CD14-positive monocyte (primary cell): ENCODE data around the gene SSBP3. TPM values are rescaled to one million over a fixed set of nuclear protein-coding genes. Genes with fewer than 3 reads are reported as not detected.

Experiments
- DNase-seq, 3 donors: peaks; one replicate each; pipeline ENCODE4 v3.0.0-alpha.2; 2011 to 2022
- H2AFZ ChIP-seq: 2 replicates; pipeline ENCODE4 v1.6.0; 2012; ENCODE audit warnings: mild to moderate bottlenecking, low read depth, low read length, inconsistent platforms; ENCODE audit not compliant: insufficient read depth, poor library complexity, severe bottlenecking
- H3K27ac ChIP-seq, 2 donors: 1 replicate in 1 of 2; 2 replicates in 1 of 2; pipeline ENCODE4 v1.5.1; 2012 to 2013; ENCODE audit warnings: low read length in 2 of 2, control low read depth in 1 of 2, inconsistent platforms in 1 of 2, low read depth in 1 of 2, mild to moderate bottlenecking in 1 of 2
- H3K27me3 ChIP-seq, 2 donors: one replicate each; pipeline versions ENCODE4 v1.6.0 to v1.6.1; 2011 to 2013; ENCODE audit warnings: low read length in 2 of 2; ENCODE audit not compliant: control insufficient read depth in 2 of 2, insufficient read depth in 2 of 2
- H3K36me3 ChIP-seq, 2 donors: replicated peaks in 1 of 2; 1 replicate in 1 of 2; 2 replicates in 1 of 2; pipeline versions ENCODE4 v1.5.1 to v1.6.1; 2012 to 2013; ENCODE audit warnings: low read length in 2 of 2, control low read depth in 1 of 2, inconsistent platforms in 1 of 2, mild to moderate bottlenecking in 1 of 2; ENCODE audit not compliant: insufficient read depth in 2 of 2, control insufficient read depth in 1 of 2
- H3K4me1 ChIP-seq, 2 donors: 1 replicate in 1 of 2; 2 replicates in 1 of 2; pipeline versions ENCODE4 v1.5.1 to v1.6.1; 2012 to 2013; ENCODE audit warnings: low read length in 2 of 2, control low read depth in 1 of 2, inconsistent platforms in 1 of 2, mild to moderate bottlenecking in 1 of 2, moderate library complexity in 1 of 2; ENCODE audit not compliant: insufficient read depth in 2 of 2, control insufficient read depth in 1 of 2
- H3K4me2 ChIP-seq: replicated peaks from 2 replicates; pipeline ENCODE3; 2012; ENCODE audit warnings: low read length, moderate library complexity, mild to moderate bottlenecking; ENCODE audit not compliant: poor library complexity, severe bottlenecking; ENCODE audit errors: extremely low read depth
- H3K4me3 ChIP-seq, 3 experiments: fragments of 200-600 bp in 1 of 3; sonication (generic) in 1 of 3; replicated peaks in 1 of 3; 1 replicate in 2 of 3; 2 replicates in 1 of 3; pipeline ENCODE4 v1.5.1; 2011 to 2013; ENCODE audit warnings: low read length in 3 of 3, mild to moderate bottlenecking in 3 of 3, control low read depth in 2 of 3, low read depth in 2 of 3, inconsistent platforms in 1 of 3, moderate library complexity in 1 of 3
- H3K79me2 ChIP-seq: 2 replicates; pipeline ENCODE4 v1.6.0; 2012; ENCODE audit warnings: mild to moderate bottlenecking, control low read depth, inconsistent platforms, low read length, moderate library complexity; ENCODE audit not compliant: insufficient read depth
- H3K9ac ChIP-seq: 2 replicates; pipeline ENCODE4 v1.6.0; 2017; ENCODE audit warnings: low read length, mild to moderate bottlenecking; ENCODE audit not compliant: insufficient read depth, poor library complexity, severe bottlenecking
- H3K9me3 ChIP-seq, 2 donors: replicated peaks in 1 of 2; 1 replicate in 1 of 2; 2 replicates in 1 of 2; pipeline versions ENCODE4 v1.5.1 to v1.6.1; 2012 to 2013; ENCODE audit warnings: low read length in 2 of 2, control low read depth in 1 of 2; ENCODE audit not compliant: control insufficient read depth in 1 of 2, insufficient read depth in 1 of 2
- H4K20me1 ChIP-seq: 2 replicates; pipeline ENCODE4 v1.6.0; 2012; ENCODE audit warnings: mild to moderate bottlenecking, low read length, control low read depth, moderate library complexity; ENCODE audit not compliant: insufficient read depth
- H3K27ac Mint-ChIP-seq, 7 donors: one replicate each; pipeline ENCODE4 v1.8.0; 2020; ENCODE audit warnings: mild to moderate bottlenecking in 7 of 7, mixed read lengths in 7 of 7, moderate library complexity in 6 of 7, inconsistent platforms in 2 of 7
- H3K27me3 Mint-ChIP-seq, 3 donors: one replicate each; pipeline ENCODE4 v1.8.0; 2021 to 2022; ENCODE audit warnings: low read depth in 3 of 3, mild to moderate bottlenecking in 3 of 3, mixed read lengths in 3 of 3, moderate library complexity in 3 of 3, inconsistent platforms in 1 of 3
- H3K36me3 Mint-ChIP-seq, 2 donors: one replicate each; pipeline ENCODE4 v1.8.0; 2020; ENCODE audit warnings: mixed read lengths in 2 of 2, inconsistent platforms in 1 of 2, mild to moderate bottlenecking in 1 of 2
- H3K4me1 Mint-ChIP-seq: one replicate; pipeline ENCODE4 v1.8.0; 2020; ENCODE audit warnings: mild to moderate bottlenecking, mixed read lengths
- H3K4me3 Mint-ChIP-seq, 2 donors: one replicate each; pipeline ENCODE4 v1.8.0; 2020; ENCODE audit warnings: mild to moderate bottlenecking in 2 of 2, mixed read lengths in 2 of 2, moderate library complexity in 1 of 2
- H3K9me3 Mint-ChIP-seq, 7 donors: one replicate each; pipeline ENCODE4 v1.8.0; 2020 to 2022; ENCODE audit warnings: mixed read lengths in 7 of 7, mild to moderate bottlenecking in 6 of 7, moderate library complexity in 6 of 7, inconsistent platforms in 2 of 7
- WGBS: methylation state at CpG from one replicate; pipeline ENCODE4 v1.1.5; 2013; ENCODE audit warnings: missing lambda C conversion rate; ENCODE audit not compliant: insufficient coverage; 5-methylcytosine and 5-hydroxymethylcytosine counted together
- intact Hi-C, 2 donors: fragments of 100-400 bp; cut with micrococcal nuclease; formaldehyde crosslinking; loops; one replicate each; pipeline versions ENCODE4 v1.15.0 to v1.15.1; 2023
- polyA plus RNA-seq, 3 donors: library from polyadenylated mRNA; depleted of rRNA in 1 of 3; unstranded in 2 of 3; stranded (reverse) in 1 of 3; fragments of 300-500 nt in 2 of 3; fragments of >200 nt in 1 of 3; fragmentation: Illumina TruSeq in 2 of 3; gene quantifications; 1 replicate in 2 of 3; 2 replicates in 1 of 3; pipeline ENCODE4 v1.2.3, GENCODE V29; 2012 to 2021
- TF ChIP-seq, protein P1 (sequence below): fragments of 200-600 bp; IDR thresholded peaks from one replicate; pipeline ENCODE4 v1.8.0; 2022; ENCODE audit warnings: antibody characterized with exemption, mild to moderate bottlenecking

Gene SSBP3
- polyA plus RNA-seq, 3 donors = 4.1 to 30.7 (median 4.3) TPM

DNA sequence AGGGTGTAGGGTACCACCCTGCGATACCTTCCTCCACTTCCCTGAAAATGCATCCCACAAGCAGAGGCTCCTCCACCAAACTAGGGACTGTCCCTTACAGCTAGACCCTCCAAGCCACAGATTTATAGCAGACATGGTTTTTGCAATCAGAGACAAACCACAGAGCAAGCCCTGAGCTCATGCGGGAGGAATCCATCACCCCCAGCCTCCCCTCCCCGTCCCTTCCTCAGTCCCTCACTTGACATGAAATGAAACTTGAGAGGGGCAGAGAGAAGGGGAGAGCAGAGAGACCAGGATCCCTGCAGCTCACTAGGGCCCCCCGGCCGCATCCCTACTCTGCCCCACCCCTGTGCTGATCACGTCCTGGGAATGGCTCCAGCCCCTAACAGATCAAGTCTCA, 111.3 kb downstream of the SSBP3 start:
- no peaks in the 10 kb centered on the region for H3K9me3 ChIP-seq
- TF ChIP-seq, protein P1, sequence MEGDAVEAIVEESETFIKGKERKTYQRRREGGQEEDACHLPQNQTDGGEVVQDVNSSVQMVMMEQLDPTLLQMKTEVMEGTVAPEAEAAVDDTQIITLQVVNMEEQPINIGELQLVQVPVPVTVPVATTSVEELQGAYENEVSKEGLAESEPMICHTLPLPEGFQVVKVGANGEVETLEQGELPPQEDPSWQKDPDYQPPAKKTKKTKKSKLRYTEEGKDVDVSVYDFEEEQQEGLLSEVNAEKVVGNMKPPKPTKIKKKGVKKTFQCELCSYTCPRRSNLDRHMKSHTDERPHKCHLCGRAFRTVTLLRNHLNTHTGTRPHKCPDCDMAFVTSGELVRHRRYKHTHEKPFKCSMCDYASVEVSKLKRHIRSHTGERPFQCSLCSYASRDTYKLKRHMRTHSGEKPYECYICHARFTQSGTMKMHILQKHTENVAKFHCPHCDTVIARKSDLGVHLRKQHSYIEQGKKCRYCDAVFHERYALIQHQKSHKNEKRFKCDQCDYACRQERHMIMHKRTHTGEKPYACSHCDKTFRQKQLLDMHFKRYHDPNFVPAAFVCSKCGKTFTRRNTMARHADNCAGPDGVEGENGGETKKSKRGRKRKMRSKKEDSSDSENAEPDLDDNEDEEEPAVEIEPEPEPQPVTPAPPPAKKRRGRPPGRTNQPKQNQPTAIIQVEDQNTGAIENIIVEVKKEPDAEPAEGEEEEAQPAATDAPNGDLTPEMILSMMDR = no peak
- H4K20me1 ChIP-seq = peaks cover 82% of the 10 kb centered on the region
- no peak overlapping the region for H2AFZ ChIP-seq
- no peaks in the 10 kb centered on the region for H3K9me3 Mint-ChIP-seq
- H3K79me2 ChIP-seq = no peaks in the 10 kb centered on the region
- no peaks in the 10 kb centered on the region for H3K36me3 ChIP-seq
- no peaks in the 10 kb centered on the region for H3K27me3 Mint-ChIP-seq
- H3K27ac Mint-ChIP-seq = no peak overlapping the region
- H3K4me3 ChIP-seq = no peak overlapping the region
- no peaks in the 10 kb centered on the region for H3K4me1 ChIP-seq
- H3K36me3 Mint-ChIP-seq = peaks cover 0 to 2% of the 10 kb centered on the region in 2 donors
- H3K4me3 Mint-ChIP-seq = no peak overlapping the region
- no peak for DNase-seq
- intact Hi-C loops = no loop called here
- no peak overlapping the region for H3K4me2 ChIP-seq
- no peaks in the 10 kb centered on the region for H3K27me3 ChIP-seq
- peaks cover 10% of the 10 kb centered on the region for H3K4me1 Mint-ChIP-seq
- WGBS = 84% methylated on average over 2 of the region's 6 CpGs
- H3K27ac ChIP-seq = no peak overlapping the region
- peak overlapping the region; percentile 8 for H3K9ac ChIP-seq

DNA sequence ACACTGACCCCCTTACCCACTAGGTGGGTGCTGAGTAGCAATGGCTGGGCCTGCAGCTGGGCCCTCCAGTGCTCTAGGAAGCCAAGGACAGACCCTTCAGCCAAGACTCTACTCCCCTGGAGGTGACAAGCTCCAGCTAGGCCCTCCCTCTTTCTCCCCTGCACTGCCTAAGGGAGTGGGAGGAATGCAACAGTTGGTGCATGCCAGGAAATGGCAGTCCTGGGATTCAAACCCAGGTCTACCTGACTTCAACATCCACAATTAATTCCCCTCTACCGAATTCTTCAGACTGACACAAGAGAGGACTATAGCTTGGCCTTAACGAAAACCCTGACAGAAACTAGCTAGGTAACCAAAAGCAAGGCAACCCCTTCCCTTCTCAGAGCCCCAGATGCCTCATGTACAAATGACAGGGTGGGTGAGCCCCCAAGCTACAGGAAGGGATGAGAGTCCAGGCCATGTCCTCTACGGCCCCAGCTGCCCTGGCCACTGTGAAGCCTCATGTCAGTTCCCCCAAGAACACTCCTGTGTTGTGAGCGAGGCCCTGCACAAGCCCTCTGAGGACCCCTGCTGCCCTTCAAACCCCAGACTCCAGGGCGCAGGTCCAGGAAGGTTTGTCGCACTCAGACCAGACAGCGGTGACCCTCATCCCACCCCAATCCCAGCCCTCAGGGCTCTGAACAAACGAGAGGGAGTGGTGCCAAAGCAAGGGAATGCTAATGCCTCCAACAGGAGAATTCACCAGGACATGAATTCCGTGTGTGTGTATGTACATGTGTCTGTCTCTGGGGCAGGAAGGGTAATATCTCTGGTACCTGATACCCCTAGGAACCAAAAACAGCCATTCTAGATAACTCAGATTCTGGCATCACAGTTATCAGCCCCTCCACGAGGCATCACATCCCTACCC, 113.9 kb downstream of the SSBP3 start:
- Histone ChIP-seq H4K20me1 (peaks cover 78% of the 10 kb centered on the region), H3K27ac (no peak overlapping the region), H3K27me3 (no peaks in the 10 kb centered on the region), H3K36me3 (no peaks in the 10 kb centered on the region), H3K9ac (no peak overlapping the region), H2AFZ (no peak overlapping the region), H3K4me2 (no peak overlapping the region), H3K79me2 (no peaks in the 10 kb centered on the region), H3K9me3 (no peaks in the 10 kb centered on the region), H3K4me3 (no peak overlapping the region), H3K4me1 (peaks cover 3 to 8% of the 10 kb centered on the region in 2 donors)
- intact Hi-C loops = no loop called here
- 94% methylated on average over 5 of the region's 10 CpGs for WGBS
- Mint-ChIP-seq H3K27ac (no peak overlapping the region), H3K4me1 (peaks cover 6% of the 10 kb centered on the region), H3K27me3 (peaks cover 0 to 2% (median 0%) of the 10 kb centered on the region in 3 donors), H3K9me3 (no peaks in the 10 kb centered on the region), H3K36me3 (no peaks in the 10 kb centered on the region), H3K4me3 (no peak overlapping the region)
- no peak for DNase-seq
- TF ChIP-seq, protein P1 = no peak
